HepG2 (cell line): ENCODE measurements around the gene TULP3. TPM values are rescaled to one million over a fixed set of nuclear protein-coding genes. Genes with fewer than 3 reads are reported as not detected.

ENCODE experiments used
- EEA1 ChIP-seq: sonication (generic); formaldehyde crosslinking; IDR thresholded peaks from 2 replicates; pipeline ENCODE4 v1.5.1; 2020; ENCODE audit warnings: mild to moderate bottlenecking, missing genetic modification reagents, borderline replicate concordance
- EHMT2 ChIP-seq: fragments of 200-600 bp; sonication (generic); IDR thresholded peaks from 2 replicates; pipeline ENCODE4 v1.7.0; 2017; ENCODE audit warnings: antibody characterized with exemption, low read depth, low read length, borderline replicate concordance
- MAF1 ChIP-seq: sonication (generic); formaldehyde crosslinking; IDR thresholded peaks from 2 replicates; pipeline ENCODE4 v1.5.0; 2020; ENCODE audit warnings: missing genetic modification reagents, borderline replicate concordance
- SYNCRIP ChIP-seq: fragments of 200-400 bp; formaldehyde crosslinking; IDR thresholded peaks from 2 replicates; pipeline ENCODE4 v1.6.1; 2018; ENCODE audit warnings: mild to moderate bottlenecking, low read depth, low read length; ENCODE audit not compliant: insufficient read depth
- TEAD2 ChIP-seq: sonication (generic); formaldehyde crosslinking; IDR thresholded peaks from 2 replicates; pipeline ENCODE4 v1.9.0; 2021; ENCODE audit warnings: missing genetic modification reagents
- ZNF121 ChIP-seq: sonication (generic); formaldehyde crosslinking; IDR thresholded peaks from 2 replicates; pipeline ENCODE4 v1.5.0; 2020; ENCODE audit warnings: mild to moderate bottlenecking, missing genetic modification reagents
- ZNF430 ChIP-seq: sonication (generic); formaldehyde crosslinking; IDR thresholded peaks from 2 replicates; pipeline ENCODE4 v1.9.0; 2021; ENCODE audit warnings: mild to moderate bottlenecking, missing genetic modification reagents
- ZSCAN31 ChIP-seq: sonication (generic); formaldehyde crosslinking; IDR thresholded peaks from 2 replicates; pipeline ENCODE4 v1.5.0; 2020; ENCODE audit warnings: low read depth, mild to moderate bottlenecking, missing genetic modification reagents
- polyA plus RNA-seq, 8 experiments: library from polyadenylated mRNA; depleted of rRNA in 3 of 8; stranded (reverse) in 7 of 8; unstranded in 1 of 8; fragments of >200 nt; fragmentation: Illumina TruSeq in 4 of 8; extraction: Trizol in 4 of 8; gene quantifications; 2 replicates each; pipeline versions ENCODE4 v1.2.1 to v1.2.3, GENCODE V29; 2011 to 2016; ENCODE audit warnings: low read depth in 4 of 8, missing spikeins in 1 of 8, mixed read lengths in 1 of 8; ENCODE audit not compliant: insufficient read depth in 1 of 8
- total RNA-seq, 5 experiments: library from RNA; depleted of rRNA; stranded (reverse); fragments of >200 nt; fragmentation: Illumina TruSeq; extraction: Trizol; gene quantifications; 2 replicates each; pipeline ENCODE4 v1.2.3, GENCODE V29; 2016; ENCODE audit warnings: low read depth in 1 of 5
- TF ChIP-seq, protein P1 (sequence below): sonication (generic); formaldehyde crosslinking; IDR thresholded peaks from 2 replicates; pipeline ENCODE4 v1.4.0; 2020; ENCODE audit warnings: missing genetic modification reagents
- TF ChIP-seq, protein P2 (sequence below): sonication (generic); formaldehyde crosslinking; IDR thresholded peaks from 2 replicates; pipeline ENCODE4 v1.4.0; 2020; ENCODE audit warnings: mild to moderate bottlenecking, low read depth, missing genetic modification reagents
- TF ChIP-seq, protein P3 (sequence below): sonication (generic); formaldehyde crosslinking; IDR thresholded peaks from 2 replicates; pipeline ENCODE4 v1.4.0; 2020; ENCODE audit warnings: mild to moderate bottlenecking, missing genetic modification reagents
- TF ChIP-seq, protein P4 (sequence below): IDR thresholded peaks from 2 replicates; pipeline ENCODE4 v1.6.1; 2016; ENCODE audit warnings: low read depth, control low read depth
- TF ChIP-seq, protein P5 (sequence below): sonication (generic); formaldehyde crosslinking; IDR thresholded peaks from 2 replicates; pipeline ENCODE4 v1.5.0; 2020; ENCODE audit warnings: mild to moderate bottlenecking, low read depth, missing genetic modification reagents, borderline replicate concordance
- TF ChIP-seq, protein P6 (sequence below): sonication (generic); formaldehyde crosslinking; IDR thresholded peaks from 2 replicates; pipeline ENCODE4 v1.4.0; 2020; ENCODE audit warnings: missing genetic modification reagents
- TF ChIP-seq, protein P7 (sequence below): sonication (generic); formaldehyde crosslinking; IDR thresholded peaks from 2 replicates; pipeline ENCODE4 v1.4.0; 2020; ENCODE audit warnings: mild to moderate bottlenecking, low read depth, missing genetic modification reagents

Gene TULP3
- total and polyA plus RNA-seq, 2 of the 13 experiments (the other 11 are each of a cell fraction or from before 2014, with no cell fraction given), result 11.2 to 13.2 TPM

DNA sequence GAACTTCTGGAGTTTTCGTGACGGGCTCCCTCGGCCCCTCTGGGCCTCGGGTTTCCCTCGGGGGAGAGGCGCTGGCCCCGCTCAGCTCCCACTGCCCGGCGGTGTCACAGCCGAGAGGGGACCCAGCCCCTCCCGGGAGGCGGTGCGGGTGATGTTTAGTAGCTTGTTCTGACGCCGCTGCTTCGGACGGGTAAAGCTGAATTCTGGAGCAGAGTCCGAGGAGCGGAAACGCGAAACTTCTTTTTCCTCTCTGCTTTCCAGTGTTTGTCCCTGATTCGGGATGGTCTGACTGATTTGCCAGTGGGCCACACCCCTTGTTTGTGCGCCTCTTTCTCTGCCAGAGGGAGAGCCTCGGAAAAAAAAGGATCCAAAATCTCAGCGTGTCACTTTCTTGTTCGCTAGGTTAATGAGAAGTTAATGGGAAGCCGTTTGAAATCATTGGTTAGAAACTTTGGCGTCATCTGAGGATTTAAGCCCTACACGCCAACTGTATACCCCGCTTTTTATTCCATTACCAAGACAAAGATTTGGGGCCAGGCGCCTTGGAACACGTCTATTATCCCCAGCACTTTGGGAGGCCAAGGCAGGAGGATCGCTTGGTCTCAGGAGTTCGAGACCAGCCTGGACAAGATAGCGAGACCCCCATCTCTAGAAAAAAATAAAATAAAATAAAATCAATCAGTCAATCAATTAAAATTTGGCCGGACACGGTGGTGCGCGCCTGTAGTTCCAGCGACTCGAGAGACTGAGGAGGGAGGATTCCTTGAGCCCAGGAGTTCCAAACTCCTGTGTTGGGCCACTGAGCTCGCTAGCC, 756 bp downstream of the TULP3 start (continued):
- TF ChIP-seq SYNCRIP, result no peak
- TF ChIP-seq, protein P1, sequence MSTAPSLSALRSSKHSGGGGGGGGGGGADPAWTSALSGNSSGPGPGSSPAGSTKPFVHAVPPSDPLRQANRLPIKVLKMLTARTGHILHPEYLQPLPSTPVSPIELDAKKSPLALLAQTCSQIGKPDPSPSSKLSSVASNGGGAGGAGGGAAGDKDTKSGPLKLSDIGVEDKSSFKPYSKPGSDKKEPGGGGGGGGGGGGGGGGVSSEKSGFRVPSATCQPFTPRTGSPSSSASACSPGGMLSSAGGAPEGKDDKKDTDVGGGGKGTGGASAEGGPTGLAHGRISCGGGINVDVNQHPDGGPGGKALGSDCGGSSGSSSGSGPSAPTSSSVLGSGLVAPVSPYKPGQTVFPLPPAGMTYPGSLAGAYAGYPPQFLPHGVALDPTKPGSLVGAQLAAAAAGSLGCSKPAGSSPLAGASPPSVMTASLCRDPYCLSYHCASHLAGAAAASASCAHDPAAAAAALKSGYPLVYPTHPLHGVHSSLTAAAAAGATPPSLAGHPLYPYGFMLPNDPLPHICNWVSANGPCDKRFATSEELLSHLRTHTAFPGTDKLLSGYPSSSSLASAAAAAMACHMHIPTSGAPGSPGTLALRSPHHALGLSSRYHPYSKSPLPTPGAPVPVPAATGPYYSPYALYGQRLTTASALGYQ, result 0 out of 2 replicates have a peak, but pooled peaks have one; percentile 35
- TF ChIP-seq, protein P2, sequence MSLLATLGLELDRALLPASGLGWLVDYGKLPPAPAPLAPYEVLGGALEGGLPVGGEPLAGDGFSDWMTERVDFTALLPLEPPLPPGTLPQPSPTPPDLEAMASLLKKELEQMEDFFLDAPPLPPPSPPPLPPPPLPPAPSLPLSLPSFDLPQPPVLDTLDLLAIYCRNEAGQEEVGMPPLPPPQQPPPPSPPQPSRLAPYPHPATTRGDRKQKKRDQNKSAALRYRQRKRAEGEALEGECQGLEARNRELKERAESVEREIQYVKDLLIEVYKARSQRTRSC (CRISPR knock-in tag), result no peak
- no peak for TF ChIP-seq ZNF430 (CRISPR knock-in tag)
- no peak for TF ChIP-seq EHMT2
- no peak for TF ChIP-seq TEAD2
- no peak for TF ChIP-seq MAF1 (CRISPR knock-in tag)
- TF ChIP-seq, protein P3, sequence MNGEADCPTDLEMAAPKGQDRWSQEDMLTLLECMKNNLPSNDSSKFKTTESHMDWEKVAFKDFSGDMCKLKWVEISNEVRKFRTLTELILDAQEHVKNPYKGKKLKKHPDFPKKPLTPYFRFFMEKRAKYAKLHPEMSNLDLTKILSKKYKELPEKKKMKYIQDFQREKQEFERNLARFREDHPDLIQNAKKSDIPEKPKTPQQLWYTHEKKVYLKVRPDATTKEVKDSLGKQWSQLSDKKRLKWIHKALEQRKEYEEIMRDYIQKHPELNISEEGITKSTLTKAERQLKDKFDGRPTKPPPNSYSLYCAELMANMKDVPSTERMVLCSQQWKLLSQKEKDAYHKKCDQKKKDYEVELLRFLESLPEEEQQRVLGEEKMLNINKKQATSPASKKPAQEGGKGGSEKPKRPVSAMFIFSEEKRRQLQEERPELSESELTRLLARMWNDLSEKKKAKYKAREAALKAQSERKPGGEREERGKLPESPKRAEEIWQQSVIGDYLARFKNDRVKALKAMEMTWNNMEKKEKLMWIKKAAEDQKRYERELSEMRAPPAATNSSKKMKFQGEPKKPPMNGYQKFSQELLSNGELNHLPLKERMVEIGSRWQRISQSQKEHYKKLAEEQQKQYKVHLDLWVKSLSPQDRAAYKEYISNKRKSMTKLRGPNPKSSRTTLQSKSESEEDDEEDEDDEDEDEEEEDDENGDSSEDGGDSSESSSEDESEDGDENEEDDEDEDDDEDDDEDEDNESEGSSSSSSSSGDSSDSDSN (CRISPR knock-in tag), result no peak
- TF ChIP-seq, protein P4, sequence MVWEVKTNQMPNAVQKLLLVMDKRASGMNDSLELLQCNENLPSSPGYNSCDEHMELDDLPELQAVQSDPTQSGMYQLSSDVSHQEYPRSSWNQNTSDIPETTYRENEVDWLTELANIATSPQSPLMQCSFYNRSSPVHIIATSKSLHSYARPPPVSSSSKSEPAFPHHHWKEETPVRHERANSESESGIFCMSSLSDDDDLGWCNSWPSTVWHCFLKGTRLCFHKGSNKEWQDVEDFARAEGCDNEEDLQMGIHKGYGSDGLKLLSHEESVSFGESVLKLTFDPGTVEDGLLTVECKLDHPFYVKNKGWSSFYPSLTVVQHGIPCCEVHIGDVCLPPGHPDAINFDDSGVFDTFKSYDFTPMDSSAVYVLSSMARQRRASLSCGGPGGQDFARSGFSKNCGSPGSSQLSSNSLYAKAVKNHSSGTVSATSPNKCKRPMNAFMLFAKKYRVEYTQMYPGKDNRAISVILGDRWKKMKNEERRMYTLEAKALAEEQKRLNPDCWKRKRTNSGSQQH (CRISPR knock-in tag), result no peak
- peak; percentile 61; the same call in 1 of the 2 replicates for TF ChIP-seq ZNF121 (CRISPR knock-in tag)
- TF ChIP-seq EEA1 (CRISPR knock-in tag), result no peak
- TF ChIP-seq, protein P5, sequence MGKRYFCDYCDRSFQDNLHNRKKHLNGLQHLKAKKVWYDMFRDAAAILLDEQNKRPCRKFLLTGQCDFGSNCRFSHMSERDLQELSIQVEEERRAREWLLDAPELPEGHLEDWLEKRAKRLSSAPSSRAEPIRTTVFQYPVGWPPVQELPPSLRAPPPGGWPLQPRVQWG (CRISPR knock-in tag), result no peak
- TF ChIP-seq, protein P6, sequence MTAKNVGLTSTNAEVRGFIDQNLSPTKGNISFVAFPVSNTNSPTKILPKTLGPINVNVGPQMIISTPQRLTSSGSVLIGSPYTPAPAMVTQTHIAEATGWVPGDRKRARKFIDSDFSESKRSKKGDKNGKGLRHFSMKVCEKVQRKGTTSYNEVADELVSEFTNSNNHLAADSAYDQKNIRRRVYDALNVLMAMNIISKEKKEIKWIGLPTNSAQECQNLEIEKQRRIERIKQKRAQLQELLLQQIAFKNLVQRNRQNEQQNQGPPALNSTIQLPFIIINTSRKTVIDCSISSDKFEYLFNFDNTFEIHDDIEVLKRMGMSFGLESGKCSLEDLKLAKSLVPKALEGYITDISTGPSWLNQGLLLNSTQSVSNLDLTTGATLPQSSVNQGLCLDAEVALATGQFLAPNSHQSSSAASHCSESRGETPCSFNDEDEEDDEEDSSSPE (CRISPR knock-in tag), result no peak
- TF ChIP-seq, protein P7, sequence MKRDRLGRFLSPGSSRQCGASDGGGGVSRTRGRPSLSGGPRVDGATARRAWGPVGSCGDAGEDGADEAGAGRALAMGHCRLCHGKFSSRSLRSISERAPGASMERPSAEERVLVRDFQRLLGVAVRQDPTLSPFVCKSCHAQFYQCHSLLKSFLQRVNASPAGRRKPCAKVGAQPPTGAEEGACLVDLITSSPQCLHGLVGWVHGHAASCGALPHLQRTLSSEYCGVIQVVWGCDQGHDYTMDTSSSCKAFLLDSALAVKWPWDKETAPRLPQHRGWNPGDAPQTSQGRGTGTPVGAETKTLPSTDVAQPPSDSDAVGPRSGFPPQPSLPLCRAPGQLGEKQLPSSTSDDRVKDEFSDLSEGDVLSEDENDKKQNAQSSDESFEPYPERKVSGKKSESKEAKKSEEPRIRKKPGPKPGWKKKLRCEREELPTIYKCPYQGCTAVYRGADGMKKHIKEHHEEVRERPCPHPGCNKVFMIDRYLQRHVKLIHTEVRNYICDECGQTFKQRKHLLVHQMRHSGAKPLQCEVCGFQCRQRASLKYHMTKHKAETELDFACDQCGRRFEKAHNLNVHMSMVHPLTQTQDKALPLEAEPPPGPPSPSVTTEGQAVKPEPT (CRISPR knock-in tag), result no peak
- TF ChIP-seq ZSCAN31, result no peak
